Measurements from ENCODE around the gene MCU.
"Not testable (repeated sequence)": the region's sequence is repeated elsewhere in the genome, so short reads cannot be mapped to it uniquely, and the experiment has no call there.

MCU gene, protein sequence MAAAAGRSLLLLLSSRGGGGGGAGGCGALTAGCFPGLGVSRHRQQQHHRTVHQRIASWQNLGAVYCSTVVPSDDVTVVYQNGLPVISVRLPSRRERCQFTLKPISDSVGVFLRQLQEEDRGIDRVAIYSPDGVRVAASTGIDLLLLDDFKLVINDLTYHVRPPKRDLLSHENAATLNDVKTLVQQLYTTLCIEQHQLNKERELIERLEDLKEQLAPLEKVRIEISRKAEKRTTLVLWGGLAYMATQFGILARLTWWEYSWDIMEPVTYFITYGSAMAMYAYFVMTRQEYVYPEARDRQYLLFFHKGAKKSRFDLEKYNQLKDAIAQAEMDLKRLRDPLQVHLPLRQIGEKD

DNA sequence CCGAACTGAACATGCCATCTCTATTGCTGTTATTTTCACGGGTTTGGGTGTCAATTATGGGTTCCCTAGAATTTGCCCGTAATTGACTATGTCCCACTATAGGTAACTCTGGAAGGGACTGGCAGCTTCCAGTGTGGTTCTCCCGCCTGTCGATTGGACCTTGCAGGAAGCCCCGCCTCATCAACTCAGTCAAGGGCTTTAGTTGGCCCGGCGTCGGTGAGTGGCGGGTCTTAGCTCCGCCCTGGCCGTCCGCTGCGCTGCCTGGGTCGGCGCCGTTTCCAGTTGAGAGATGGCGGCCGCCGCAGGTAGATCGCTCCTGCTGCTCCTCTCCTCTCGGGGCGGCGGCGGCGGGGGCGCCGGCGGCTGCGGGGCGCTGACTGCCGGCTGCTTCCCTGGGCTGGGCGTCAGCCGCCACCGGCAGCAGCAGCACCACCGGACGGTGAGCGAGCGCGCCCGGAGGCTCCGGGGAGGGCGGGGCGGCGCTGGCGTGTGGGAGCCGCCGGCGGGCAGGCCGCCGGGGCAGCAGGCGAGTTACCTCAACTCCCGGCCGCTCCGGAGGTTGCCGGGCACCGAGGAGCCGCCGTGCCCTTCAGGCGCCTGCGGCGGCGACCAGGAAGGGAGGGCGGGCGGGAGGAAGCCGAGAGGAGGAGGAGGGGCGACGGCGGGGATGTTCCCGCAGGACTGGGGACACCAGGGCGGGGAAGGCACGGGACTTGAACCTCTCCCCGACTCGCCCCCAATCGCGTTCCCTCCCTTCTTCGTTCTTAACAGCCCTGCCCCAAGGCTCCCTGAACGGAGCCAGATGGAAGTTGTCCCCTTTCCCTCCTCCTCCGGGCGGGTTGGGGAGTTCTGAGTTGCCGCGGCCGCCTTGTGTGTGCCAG lies at the start of gene MCU:
MCU (plus strand) TSS at position 281 of the 881 bp plus-strand sequence; CDS start at position 290, 9 bp downstream.
- peak; percentile 57 for DNase-seq

DNA sequence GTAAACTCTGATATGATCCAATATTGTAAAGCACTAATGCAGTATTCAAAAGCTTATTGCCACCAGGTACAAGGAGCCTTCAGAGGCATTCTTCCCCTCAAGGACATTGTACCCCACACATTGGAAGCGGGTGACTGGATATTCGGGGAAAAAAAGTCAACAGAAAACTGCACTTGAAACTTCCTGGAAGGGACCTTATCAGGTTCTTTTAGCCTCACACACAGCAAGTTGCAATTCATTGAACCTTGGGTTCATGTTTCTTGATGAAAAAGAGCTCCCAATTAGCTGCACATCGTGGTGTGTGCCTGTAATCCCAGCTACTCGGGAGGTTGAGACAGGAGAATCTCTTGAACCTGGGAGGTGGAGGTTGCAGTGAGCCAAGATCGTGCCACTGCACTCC lies 49.6 kb upstream of the MCU start:
- no peak for DNase-seq

DNA sequence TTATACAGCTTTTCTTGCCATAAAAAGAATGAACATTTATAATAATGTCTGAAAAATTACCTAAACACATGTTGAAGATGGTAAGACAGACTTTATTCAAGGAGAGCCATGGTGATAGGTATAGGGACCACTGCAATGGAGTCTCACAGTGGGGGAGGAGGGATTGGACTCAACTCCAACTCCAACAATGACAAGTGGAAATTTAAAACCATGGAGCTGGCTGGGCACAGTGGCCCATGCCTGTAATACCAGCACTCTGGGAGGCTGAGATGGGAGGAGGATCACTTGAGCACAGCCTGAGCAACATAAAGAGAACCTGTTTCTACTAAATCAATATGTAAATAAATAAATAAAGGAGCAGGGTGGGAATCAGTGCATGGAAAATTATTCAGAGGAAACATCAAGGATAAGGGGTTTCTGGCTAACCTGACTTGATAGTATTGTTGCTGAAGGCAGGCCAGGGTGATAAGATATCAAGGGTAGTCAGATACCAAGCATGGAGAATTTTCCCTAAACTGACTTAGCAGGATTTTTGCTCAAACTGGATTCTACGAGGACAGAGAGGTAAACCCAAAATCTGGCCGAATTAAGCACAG lies 46.6 kb upstream of the MCU start:
- no peak for DNase-seq

DNA sequence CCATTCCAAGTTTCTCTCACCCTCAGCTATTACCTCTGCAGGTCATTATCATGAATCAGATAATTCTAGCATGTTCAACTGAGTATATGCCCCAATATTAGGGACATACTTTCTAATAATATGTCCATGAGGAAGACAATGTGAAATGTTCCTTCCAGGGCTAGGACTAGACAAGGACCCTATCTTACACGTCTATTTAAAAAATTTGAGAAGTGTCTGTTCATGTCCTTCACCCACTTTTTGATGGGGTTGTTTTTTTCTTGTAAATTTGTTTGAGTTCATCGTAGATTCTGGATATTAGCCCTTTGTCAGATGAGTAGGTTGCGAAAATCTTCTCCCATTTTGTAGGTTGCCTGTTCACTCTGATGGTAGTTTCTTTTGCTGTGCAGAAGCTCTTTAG lies 45.0 kb upstream of the MCU start:
- DNase-seq, result not testable (repeated sequence)

DNA sequence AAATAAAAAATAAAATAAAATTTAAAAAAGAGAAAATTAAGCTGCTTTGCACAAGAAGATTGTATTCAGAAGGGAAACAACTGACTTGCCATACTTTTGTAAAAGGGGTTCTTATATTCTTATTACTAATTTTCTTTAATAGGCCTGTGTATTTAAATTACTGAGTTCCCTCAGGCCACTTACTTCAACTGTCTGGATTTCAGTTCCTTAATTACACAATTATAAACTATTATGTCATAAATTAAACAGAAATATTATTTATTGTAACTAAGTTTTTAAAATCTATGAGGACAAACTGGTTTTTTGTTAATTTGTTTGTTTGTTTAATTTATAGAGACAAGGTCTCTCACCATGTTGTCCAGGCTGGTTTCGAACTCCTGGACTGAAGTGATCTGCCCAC lies 43.6 kb upstream of the MCU start:
- DNase-seq, result no peak

DNA sequence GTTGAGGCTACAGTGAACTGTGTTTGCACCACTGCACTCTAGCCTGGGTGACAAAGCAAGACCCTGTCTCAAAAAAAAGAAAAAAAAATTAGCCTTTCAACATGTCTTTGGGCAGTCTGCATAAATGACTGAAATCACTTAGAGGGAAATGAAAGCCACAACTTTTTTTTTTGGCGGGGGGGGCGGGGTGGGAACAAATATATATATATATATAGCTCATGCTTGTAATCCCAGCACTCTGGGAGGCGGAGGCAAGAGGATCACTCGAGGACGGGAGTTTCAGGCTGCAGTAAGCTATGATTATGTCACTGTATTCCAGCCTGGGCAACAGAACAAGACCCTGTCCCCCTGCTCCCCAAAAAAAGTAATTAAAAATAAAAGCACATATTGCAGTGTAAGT lies 42.7 kb upstream of the MCU start:
- DNase-seq, result no peak

DNA sequence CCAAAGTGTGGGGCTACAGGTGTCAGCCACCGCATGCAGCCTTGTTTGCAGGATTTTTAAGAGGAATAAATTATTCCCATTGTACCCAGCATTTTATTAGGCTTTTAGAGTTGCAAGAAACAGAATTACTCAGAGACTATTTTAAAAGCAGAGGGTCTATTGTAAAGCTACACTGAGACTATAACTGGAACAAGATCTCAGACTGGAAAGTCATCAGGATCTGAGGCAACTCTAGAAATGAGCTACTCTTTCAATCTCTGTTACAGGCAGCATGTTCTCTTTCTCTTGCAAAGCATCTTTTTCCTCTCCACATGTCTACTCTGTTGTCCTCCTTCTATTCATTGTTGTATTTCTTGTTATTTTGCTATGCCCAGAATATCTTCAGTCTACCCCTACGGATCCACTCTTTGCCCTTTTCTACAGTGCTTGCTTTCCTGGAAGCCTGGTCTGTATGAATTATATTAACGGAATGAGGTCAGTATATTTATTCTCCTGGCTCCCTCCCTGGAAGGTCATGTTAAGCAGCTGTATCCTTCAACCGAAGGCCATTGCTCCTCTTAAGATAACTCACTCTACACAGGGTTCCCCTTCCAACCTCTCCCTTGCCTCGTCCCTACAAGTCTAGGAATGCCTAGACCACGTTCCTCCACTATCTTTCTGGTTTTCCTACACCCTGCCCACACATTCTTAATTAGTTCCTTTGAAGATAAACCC lies 38.4 kb upstream of the MCU start:
- no peak for DNase-seq

DNA sequence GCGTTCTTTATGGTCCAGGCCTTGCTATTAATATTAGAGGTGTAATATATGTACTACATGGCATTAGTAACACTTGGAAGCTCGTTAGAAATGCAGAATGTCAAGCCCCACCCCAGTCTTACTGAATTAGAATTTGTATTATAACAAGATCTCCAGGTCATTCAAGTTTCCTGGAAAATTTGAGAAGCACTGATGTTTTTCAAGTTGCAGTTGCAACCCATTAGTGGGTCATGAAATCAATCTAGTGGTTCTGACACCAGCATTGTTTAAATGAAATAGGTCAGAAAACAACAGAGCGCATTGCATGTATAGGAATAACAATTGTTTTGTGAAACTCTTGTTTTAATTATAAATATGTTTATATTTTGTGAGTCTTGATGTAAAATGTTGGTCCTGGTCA lies 37.2 kb upstream of the MCU start:
- no peak for DNase-seq

DNA sequence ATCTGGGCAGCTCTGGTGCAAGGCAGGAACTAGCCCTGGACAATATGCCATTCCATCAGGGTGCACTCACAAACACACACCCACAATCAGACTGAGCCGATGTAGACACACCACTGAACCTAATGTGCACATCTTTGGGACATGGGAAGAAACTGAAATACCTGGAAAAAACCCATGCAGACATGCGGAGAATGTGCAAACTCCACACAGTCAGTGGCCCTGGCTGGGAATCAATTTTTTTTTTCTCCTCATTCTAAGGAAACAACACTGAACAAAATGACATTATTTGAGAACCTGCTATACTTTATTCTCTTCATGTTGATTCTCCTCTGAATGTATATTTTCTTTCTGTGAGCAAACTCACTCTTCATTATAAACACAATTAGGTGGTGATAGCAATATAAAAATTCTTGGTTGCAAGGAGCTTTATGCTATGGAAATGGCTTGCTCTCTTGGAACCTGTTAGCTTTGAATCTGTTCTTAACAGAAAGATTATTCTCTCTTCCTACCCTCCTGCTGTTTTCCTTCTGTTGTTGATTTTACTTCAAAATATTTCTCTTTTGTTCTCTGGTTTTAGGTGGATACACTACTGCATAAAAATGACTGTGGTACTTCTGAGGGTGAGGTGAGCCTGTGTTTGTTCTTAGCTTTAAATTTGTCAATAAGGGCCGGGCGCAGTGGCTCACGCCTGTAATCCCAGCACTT lies 33.1 kb upstream of the MCU start:
- DNase-seq, result no peak

DNA sequence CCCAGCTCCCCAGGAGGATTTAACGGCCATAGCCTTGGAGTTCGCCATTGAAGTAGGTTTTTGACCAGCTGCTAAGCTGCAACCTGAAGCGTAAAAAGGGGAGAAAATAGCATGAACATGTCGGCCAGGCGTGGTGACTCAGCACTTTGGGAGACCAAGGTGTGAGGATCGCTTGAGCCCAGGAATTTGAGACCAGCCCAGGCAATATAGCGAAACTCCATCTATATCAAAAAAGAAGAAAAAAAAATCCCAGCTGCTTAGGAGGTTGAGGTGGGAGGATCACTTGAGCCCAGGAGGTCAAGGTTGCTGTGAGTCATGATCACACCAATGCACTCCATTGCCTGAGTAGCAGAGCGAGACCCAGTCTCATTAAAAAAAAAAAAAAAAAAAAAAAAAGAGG lies 32.2 kb upstream of the MCU start:
- no peak for DNase-seq

DNA sequence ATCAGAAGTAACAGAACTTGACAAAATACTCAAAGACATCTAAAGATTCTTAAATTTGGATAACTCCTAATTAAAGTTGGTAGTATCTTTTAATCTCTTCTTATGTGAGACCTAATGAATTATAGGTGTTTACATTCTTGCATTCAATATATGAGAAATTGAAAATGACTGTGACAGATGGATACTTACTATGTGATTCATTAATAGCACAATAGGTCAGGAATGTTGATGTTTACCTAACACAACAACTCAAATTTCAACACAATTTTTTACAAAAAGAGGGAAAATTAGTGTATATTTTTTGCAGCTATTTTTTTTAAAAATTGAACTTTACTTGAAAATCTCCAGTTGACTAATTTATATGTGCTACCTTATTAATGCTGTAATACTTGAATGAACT lies 31.7 kb upstream of the MCU start:
- no peak for DNase-seq

DNA sequence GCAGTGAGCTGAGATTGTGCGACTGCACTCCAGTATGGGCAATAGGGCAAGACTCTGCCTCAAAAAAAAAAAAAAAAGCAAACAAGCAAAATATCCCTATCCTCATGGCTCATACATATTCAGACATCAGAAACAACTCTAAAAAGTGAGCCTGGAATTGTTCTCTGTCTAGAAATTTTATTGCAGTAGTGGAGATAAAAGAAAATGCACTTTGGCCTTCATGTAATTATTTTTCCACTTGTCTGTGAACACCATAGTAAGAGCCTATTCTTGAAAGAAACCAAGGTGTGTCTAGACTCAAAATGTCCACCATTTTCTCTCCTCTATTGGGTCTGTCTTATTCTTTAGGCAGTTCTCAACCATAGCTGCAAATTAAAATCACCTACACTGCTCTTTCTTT lies 30.5 kb upstream of the MCU start:
- no peak for DNase-seq

DNA sequence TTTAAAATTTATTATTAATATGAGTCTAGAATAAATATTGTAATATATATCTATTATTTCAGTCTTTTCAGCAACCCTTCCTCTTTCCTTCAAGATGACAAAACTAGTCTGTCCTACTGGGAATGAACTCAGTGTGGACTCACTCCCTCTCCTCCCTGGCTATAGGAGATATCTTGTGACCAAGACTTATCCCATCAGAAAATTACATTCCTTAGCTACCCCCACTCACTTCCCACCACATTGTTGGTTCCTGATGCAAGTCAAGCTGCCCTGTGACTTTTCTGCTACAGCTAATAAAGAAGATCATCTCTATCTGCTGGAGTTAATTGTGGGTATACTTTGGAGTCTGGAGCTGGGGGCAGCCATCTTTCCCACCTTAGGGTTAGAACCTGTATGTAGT lies 28.0 kb upstream of the MCU start:
- DNase-seq, result no peak

DNA sequence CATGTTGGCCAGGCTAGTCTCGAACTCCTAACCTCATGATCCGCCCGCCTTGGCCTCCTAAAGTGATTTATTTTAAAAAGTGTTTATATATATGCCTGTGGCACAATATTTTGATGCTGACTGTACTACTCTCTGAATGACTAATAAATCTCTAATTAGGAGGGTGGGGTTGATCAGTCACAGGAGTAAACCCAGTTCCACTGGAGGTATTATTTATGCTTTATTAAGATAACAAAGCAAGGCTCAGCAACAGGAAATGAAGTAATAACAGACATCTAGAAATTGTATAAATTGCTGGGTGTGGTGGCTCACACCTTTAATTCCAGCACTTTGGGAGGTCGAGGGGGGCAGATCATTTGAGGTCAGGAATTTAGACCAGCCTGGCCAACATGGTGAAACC lies 26.0 kb upstream of the MCU start:
- no peak for DNase-seq

DNA sequence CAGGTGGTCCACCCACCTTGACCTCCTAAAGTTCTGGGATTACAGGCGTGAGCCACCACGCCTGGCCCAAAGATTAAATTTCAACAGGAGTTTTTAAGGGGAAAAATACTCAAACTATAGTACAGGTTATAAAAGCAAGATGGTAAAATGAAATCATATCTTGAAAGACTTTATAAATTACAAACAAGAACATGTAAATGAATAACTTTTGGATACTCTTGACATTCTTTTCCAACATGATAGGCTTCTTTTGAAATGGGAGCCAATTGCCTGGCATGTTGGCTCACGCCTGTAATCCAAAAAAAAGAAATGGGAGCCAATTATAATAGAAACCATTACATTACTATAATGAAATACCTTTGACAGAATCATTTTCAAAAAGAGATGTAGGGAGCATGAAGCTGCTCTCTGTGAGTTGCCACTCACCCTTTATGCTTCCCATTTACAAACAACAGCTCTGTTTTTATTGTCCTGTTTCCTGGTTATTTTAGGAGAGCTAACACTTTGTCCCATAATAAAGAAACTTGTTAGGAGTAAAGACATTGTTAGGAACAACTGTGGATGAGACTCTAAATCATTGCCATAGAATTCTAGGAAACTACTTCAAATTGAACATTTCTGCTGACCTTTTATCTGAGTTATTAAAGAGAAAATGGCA lies 24.6 kb upstream of the MCU start:
- DNase-seq, result no peak

DNA sequence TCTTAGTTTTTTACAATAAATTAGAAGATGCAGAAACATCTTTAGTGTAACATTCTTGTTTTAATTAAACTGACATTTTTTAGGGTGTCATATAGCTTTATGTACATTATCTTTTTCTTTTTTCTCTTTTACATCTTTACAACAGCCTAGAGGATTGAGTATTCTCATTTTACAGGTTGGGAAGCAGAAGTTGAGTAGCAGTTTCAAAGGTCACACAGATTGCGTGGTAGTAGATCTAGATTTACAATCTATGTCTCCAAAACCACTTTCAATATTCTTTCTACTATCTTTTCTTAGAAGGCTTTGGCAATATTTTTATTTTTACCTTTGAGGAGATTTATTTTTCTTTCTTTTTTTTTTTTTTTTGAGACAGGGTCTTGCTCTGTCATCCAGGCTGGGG lies 18.7 kb upstream of the MCU start:
- DNase-seq, result no peak

DNA sequence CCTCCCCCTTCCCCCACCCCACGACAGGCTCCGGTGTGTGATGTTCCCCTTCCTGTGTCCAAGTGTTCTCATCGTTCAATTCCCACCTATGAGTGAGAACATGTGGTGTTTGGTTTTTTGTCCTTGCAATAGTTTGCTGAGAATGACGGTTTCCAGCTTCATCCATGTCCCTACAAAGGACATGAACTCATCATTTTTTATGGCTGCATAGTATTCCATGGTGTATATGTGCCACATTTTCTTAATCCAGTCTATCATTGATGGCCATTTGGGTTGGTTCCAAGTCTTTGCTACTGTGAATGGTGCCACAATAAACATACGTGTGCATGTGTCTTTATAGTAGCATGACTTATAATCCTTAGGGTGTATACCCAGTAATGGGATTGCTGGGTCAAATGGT lies 17.8 kb upstream of the MCU start:
- DNase-seq, result not testable (repeated sequence)

DNA sequence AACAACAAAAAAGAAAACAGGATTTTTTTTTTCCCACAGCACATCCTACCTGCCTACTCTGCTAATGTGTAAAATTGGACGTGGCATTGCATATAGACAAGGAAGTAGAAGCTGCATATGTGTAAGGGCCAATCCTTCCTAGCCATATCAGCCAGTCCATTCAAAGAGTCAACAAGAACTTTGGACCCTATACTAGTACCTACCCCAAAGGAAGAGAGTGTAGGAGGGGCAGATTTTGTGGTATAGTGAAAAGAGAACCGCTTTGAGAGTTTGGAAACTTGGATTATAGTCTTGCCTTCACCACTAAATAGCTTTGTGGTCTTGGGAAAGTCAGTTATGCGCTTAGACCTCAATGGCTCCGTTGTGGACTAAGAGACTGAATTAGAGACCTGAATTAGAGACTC lies 12.1 kb upstream of the MCU start:
- DNase-seq, result no peak

DNA sequence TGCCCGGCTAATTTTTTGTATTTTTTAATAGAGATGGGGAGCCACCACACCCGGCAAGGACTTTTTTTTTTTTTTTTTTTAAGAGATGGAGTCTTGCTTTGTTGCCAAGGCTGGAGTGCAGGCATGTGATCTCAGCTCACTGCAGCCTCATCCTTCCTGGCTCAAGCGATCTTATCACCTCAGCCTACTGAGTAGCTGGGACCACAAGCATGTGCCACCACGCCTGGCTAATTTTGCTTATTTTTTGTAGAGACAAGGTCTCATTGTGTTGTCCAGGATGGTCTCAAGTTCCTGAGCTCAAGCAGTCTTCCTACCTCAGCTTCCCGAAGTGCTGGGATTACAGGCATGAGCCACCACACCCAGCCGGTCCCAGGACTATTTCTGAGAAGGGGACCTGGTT lies 9.3 kb upstream of the MCU start:
- DNase-seq, result no peak

DNA sequence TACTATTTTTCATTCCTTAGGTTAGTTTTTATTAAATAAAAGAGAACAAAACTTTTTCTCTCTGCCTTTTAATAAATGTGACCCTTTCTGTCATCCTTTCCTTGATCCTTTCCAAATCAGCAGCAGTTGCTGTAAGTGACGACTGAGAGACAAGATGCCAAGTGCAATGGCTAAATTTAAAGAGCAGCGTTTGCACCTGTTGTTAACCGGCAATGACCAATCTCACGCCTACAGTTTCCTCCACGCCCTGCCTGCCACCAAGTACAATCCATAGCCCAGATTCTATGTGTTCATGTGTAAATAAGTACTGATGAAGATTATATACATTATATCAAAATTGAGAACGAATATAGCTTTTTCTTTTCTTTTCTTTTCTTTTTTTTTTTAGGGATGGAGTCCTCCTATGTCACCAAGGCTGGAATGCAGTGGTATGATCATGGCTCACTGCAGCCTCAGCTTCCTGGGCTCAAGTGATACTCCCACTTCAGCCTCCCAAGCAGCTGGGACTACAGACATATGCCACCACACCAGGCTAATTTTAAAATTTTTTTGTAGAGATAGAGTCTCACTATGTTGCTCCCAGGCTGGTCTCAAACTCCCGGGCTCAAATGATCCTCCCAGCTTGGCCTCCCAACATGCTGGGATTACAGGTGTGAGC lies 6.5 kb upstream of the MCU start:
- no peak for DNase-seq

DNA sequence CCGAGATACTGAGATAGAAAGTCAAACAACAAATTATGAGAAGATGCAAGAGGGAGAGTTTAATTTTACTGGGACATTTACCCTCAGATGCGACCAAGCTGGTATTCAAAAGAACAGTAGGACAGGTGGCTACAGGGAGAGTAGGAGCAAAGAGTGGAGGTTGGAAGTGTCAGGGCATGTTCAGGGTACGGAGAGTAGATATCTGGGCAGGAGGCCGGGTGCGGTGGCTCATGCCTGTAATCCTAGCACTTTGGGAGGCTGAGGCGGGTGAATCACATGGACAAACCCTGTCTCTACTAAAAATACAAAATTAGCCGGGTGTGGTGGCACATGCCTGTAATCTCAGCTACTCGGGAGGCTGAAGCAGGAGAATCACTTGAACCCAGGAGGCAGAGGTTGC lies 5.5 kb upstream of the MCU start:
- DNase-seq, result not testable (repeated sequence)

DNA sequence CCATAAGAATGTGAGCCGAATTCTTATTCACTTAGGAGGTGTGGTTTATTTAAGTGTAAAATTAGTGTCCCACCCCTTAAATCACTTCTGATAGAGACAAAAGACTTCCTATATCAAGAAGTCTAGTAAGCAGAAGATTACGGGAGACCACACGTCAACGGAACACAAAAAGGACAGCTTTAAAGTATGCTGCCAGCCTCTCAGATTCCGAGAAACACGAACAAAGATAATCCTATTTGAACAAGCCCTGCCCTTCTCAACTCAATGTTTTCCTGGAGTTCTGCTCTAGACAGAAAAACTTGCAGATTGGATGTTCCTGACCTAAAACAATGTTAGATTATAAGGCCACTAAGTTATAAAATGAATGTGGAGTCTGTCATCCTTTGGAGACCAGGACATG lies 4.9 kb upstream of the MCU start:
- DNase-seq, result no peak

All from NCI-H2107 (cell line).